ENCODE results near the gene ARMC2. TPM values are rescaled to one million over a fixed set of nuclear protein-coding genes. Genes with fewer than 3 reads are reported as not detected.

The ARMC2 gene
- total RNA-seq, 1 donor from 2014 or later = 4.7 TPM

DNA sequence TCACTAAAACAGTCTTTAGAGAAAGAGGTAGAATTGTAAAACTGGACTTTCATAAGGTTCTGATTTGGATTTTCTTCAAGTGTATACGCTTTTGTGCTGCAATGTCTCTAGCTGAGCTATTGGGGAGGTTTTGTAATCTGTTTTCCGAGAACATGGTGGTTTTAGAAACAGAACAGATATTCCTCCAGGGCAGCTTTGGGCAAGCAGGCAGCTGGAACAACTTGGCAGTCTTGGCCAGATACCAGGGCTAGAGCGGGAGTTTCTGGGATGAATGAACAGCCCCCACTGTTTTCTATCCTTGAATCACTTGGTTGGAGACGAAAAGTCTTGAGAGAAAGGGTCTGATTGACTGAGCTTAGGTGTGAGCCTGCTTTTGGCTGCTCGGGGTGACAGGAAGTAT, 17.1 kb upstream of the ARMC2 start:
- Histone ChIP-seq H3K4me1 (ENCODE audit: control insufficient read depth in 3 of 3, insufficient read depth in 3 of 3, low read length in 3 of 3) (peaks cover 0 to 5% (median 0%) of the 10 kb centered on the region in 3 donors), H3K4me3 (ENCODE audit: low read length in 3 of 3) (no peak overlapping the region), H3K9me3 (ENCODE audit: control insufficient read depth in 3 of 3, low read length in 3 of 3) (no peaks in the 10 kb centered on the region), H3K9ac (ENCODE audit: low read depth in 1 of 3, low read length in 3 of 3) (no peak overlapping the region), H3K27ac (ENCODE audit: low read depth, low read length) (no peak overlapping the region), H3K36me3 (ENCODE audit: control insufficient read depth in 3 of 3, insufficient read depth in 3 of 3, low read length in 3 of 3) (no peaks in the 10 kb centered on the region), H3K27me3 (ENCODE audit: control insufficient read depth in 3 of 3, insufficient read depth in 3 of 3, low read length in 3 of 3) (no peaks in the 10 kb centered on the region)

- Histone ChIP-seq H3K36me3 (ENCODE audit: control insufficient read depth in 3 of 3, insufficient read depth in 3 of 3, low read length in 3 of 3) (no peaks in the 10 kb centered on the region), H3K4me3 (ENCODE audit: low read length in 3 of 3) (no peak overlapping the region), H3K4me1 (ENCODE audit: control insufficient read depth in 3 of 3, insufficient read depth in 3 of 3, low read length in 3 of 3) (peaks cover 0 to 5% (median 2%) of the 10 kb centered on the region in 3 donors), H3K9ac (ENCODE audit: low read depth in 1 of 3, low read length in 3 of 3) (no peak overlapping the region), H3K27me3 (ENCODE audit: control insufficient read depth in 3 of 3, insufficient read depth in 3 of 3, low read length in 3 of 3) (no peaks in the 10 kb centered on the region), H3K9me3 (ENCODE audit: control insufficient read depth in 3 of 3, low read length in 3 of 3) (no peaks in the 10 kb centered on the region), H3K27ac (ENCODE audit: low read depth, low read length) (no peak overlapping the region)
Observed at GRCh38 chr6:108832738-108833137, 15.5 kb upstream of the ARMC2 start.

GRCh38 chr6:108835218-108835850, 12.9 kb upstream of the ARMC2 start:
- H3K4me3 ChIP-seq (ENCODE audit: low read length in 3 of 3) = no peak overlapping the region
- peaks cover 0 to 6% (median 5%) of the 10 kb centered on the region in 3 donors for H3K4me1 ChIP-seq (ENCODE audit: control insufficient read depth in 3 of 3, insufficient read depth in 3 of 3, low read length in 3 of 3)
- peak overlapping the region in 1 of 3 donors; percentile 16 for H3K9ac ChIP-seq (ENCODE audit: low read depth in 1 of 3, low read length in 3 of 3)
- H3K9me3 ChIP-seq (ENCODE audit: control insufficient read depth in 3 of 3, low read length in 3 of 3) = no peaks in the 10 kb centered on the region
- no peaks in the 10 kb centered on the region for H3K36me3 ChIP-seq (ENCODE audit: control insufficient read depth in 3 of 3, insufficient read depth in 3 of 3, low read length in 3 of 3)
- no peak overlapping the region for H3K27ac ChIP-seq (ENCODE audit: low read depth, low read length)
- no peaks in the 10 kb centered on the region for H3K27me3 ChIP-seq (ENCODE audit: control insufficient read depth in 3 of 3, insufficient read depth in 3 of 3, low read length in 3 of 3)

DNA sequence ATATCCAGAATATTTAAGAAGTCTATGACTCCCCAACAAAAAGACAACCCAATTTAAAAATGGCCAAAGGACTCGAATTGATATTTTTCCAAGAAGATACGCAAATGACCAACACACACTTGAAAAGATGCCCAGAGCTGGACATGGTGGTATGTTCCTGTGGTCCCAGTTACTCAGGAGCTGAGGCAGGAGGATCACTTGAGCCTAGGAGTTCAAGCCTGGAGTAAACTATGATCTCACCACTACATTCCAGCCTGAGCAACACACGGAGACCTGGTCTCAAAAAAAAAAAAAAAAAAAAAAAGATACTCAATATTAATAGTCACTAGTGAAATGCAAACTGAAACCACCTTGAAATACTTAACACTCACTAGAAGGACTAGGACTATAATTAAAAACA, 12.2 kb upstream of the ARMC2 start:
- Histone ChIP-seq H3K9ac (ENCODE audit: low read depth in 1 of 3, low read length in 3 of 3) (no peak overlapping the region), H3K9me3 (ENCODE audit: control insufficient read depth in 3 of 3, low read length in 3 of 3) (no peaks in the 10 kb centered on the region), H3K4me3 (ENCODE audit: low read length in 3 of 3) (no peak overlapping the region), H3K4me1 (ENCODE audit: control insufficient read depth in 3 of 3, insufficient read depth in 3 of 3, low read length in 3 of 3) (peaks cover 0 to 6% (median 5%) of the 10 kb centered on the region in 3 donors), H3K27me3 (ENCODE audit: control insufficient read depth in 3 of 3, insufficient read depth in 3 of 3, low read length in 3 of 3) (no peaks in the 10 kb centered on the region), H3K27ac (ENCODE audit: low read depth, low read length) (no peak overlapping the region), H3K36me3 (ENCODE audit: control insufficient read depth in 3 of 3, insufficient read depth in 3 of 3, low read length in 3 of 3) (no peaks in the 10 kb centered on the region)

- peaks cover 0 to 6% (median 5%) of the 10 kb centered on the region in 3 donors for H3K4me1 ChIP-seq (ENCODE audit: control insufficient read depth in 3 of 3, insufficient read depth in 3 of 3, low read length in 3 of 3)
- no peaks in the 10 kb centered on the region for H3K36me3 ChIP-seq (ENCODE audit: control insufficient read depth in 3 of 3, insufficient read depth in 3 of 3, low read length in 3 of 3)
- H3K27me3 ChIP-seq (ENCODE audit: control insufficient read depth in 3 of 3, insufficient read depth in 3 of 3, low read length in 3 of 3) = no peaks in the 10 kb centered on the region
- no peaks in the 10 kb centered on the region for H3K9me3 ChIP-seq (ENCODE audit: control insufficient read depth in 3 of 3, low read length in 3 of 3)
- H3K27ac ChIP-seq (ENCODE audit: low read depth, low read length) = peak overlapping the region; percentile 26
- no peak overlapping the region for H3K9ac ChIP-seq (ENCODE audit: low read depth in 1 of 3, low read length in 3 of 3)
- no peak overlapping the region for H3K4me3 ChIP-seq (ENCODE audit: low read length in 3 of 3)
Observed at GRCh38 chr6:108837236-108837971, 10.8 kb upstream of the ARMC2 start.

DNA sequence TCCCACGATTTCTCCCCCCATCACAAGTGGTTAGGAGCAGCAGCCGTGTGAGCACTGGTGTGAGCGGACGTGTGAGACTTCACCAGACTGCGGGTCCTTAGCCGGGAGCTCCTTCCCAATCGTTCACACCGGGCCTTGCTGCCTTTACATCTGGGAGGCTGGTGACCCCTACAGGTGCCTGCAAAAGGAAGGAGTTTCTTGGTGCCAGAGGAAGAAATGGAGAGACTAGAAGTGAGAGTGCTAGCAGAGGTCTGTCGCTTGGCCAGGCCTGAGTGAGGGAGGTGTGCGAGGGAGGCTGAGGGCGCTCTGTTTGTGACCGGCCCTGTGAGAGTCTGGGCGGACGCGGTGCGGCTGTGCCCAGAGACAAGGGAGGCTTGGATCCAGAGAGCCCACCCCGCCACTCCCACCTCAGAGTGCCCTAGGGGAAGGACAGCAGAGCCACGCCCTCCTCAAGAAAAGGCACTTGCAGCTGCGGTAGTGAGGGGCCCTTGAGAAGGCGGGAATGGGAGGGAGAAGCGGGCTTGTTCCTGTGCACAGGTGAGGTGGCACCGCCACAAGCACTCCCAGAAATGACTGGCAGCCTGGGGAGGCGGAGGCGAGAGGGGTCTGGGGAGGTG, 10.0 kb upstream of the ARMC2 start:
- no peaks in the 10 kb centered on the region for H3K36me3 ChIP-seq (ENCODE audit: control insufficient read depth in 3 of 3, insufficient read depth in 3 of 3, low read length in 3 of 3)
- peaks cover 0 to 6% (median 5%) of the 10 kb centered on the region in 3 donors for H3K4me1 ChIP-seq (ENCODE audit: control insufficient read depth in 3 of 3, insufficient read depth in 3 of 3, low read length in 3 of 3)
- H3K27me3 ChIP-seq (ENCODE audit: control insufficient read depth in 3 of 3, insufficient read depth in 3 of 3, low read length in 3 of 3) = no peaks in the 10 kb centered on the region
- H3K9me3 ChIP-seq (ENCODE audit: control insufficient read depth in 3 of 3, low read length in 3 of 3) = no peaks in the 10 kb centered on the region
- no peak overlapping the region for H3K4me3 ChIP-seq (ENCODE audit: low read length in 3 of 3)
- no peak overlapping the region for H3K9ac ChIP-seq (ENCODE audit: low read depth in 1 of 3, low read length in 3 of 3)
- peak overlapping the region; percentile 26 for H3K27ac ChIP-seq (ENCODE audit: low read depth, low read length)

- no peaks in the 10 kb centered on the region for H3K36me3 ChIP-seq (ENCODE audit: control insufficient read depth in 3 of 3, insufficient read depth in 3 of 3, low read length in 3 of 3)
- no peak overlapping the region for H3K9ac ChIP-seq (ENCODE audit: low read depth in 1 of 3, low read length in 3 of 3)
- no peak overlapping the region for H3K4me3 ChIP-seq (ENCODE audit: low read length in 3 of 3)
- no peaks in the 10 kb centered on the region for H3K9me3 ChIP-seq (ENCODE audit: control insufficient read depth in 3 of 3, low read length in 3 of 3)
- H3K27ac ChIP-seq (ENCODE audit: low read depth, low read length) = no peak overlapping the region
- H3K4me1 ChIP-seq (ENCODE audit: control insufficient read depth in 3 of 3, insufficient read depth in 3 of 3, low read length in 3 of 3) = peaks cover 0 to 6% (median 5%) of the 10 kb centered on the region in 3 donors
- no peaks in the 10 kb centered on the region for H3K27me3 ChIP-seq (ENCODE audit: control insufficient read depth in 3 of 3, insufficient read depth in 3 of 3, low read length in 3 of 3)
Observed at GRCh38 chr6:108839083-108839642, 9.1 kb upstream of the ARMC2 start.

DNA sequence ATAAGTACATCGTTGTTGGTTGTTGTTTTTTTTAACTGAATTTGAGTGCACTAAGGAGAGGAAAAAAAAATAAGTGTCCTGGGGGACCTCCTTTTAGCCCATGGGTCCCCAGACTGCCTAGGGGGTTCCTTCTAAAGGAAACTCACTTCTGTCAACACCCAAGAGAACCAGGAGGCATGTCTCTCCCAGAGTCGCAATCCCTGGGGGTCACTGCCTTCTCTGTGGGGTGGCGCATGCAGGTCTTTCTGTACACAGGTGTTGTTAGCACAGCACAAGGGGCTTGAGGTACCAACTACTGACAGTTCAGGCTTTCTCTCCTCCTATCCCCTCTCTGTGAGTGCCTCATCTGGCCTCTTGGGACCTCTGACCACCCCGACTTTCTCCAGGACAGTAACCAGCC, 7.3 kb upstream of the ARMC2 start:
- Histone ChIP-seq H3K4me3 (ENCODE audit: low read length in 3 of 3) (no peak overlapping the region), H3K36me3 (ENCODE audit: control insufficient read depth in 3 of 3, insufficient read depth in 3 of 3, low read length in 3 of 3) (no peaks in the 10 kb centered on the region), H3K27ac (ENCODE audit: low read depth, low read length) (peak overlapping the region; percentile 75), H3K9ac (ENCODE audit: low read depth in 1 of 3, low read length in 3 of 3) (no peak overlapping the region), H3K27me3 (ENCODE audit: control insufficient read depth in 3 of 3, insufficient read depth in 3 of 3, low read length in 3 of 3) (no peaks in the 10 kb centered on the region), H3K4me1 (ENCODE audit: control insufficient read depth in 3 of 3, insufficient read depth in 3 of 3, low read length in 3 of 3) (peaks cover 0 to 6% (median 0%) of the 10 kb centered on the region in 3 donors), H3K9me3 (ENCODE audit: control insufficient read depth in 3 of 3, low read length in 3 of 3) (no peaks in the 10 kb centered on the region)

DNA sequence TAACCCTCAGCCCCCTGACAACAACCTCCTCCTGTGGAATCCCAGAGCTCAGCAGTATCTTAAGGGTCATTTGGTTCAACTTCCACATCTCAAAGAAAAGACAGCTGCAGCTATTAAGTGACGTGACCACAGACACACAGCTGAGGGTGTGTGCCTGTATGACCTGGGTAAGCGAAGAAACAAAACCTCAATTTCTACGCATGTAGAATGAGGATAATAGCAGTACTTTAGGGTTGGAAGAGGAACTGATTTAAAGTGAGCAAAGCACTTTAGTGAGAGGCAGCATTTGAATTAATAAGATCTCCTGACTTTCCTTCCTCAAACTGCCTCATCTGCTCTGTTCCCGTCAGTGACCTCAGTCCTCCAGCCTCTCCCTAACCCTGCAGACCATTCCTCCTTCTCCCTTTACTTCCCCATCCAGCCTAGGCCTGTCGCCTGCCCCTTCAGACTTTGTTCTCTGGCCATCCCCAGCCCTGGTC, 6.8 kb upstream of the ARMC2 start:
- Histone ChIP-seq H3K36me3 (ENCODE audit: control insufficient read depth in 3 of 3, insufficient read depth in 3 of 3, low read length in 3 of 3) (no peaks in the 10 kb centered on the region), H3K9me3 (ENCODE audit: control insufficient read depth in 3 of 3, low read length in 3 of 3) (no peaks in the 10 kb centered on the region), H3K9ac (ENCODE audit: low read depth in 1 of 3, low read length in 3 of 3) (no peak overlapping the region), H3K4me3 (ENCODE audit: low read length in 3 of 3) (no peak overlapping the region), H3K4me1 (ENCODE audit: control insufficient read depth in 3 of 3, insufficient read depth in 3 of 3, low read length in 3 of 3) (peaks cover 0 to 6% (median 0%) of the 10 kb centered on the region in 3 donors), H3K27me3 (ENCODE audit: control insufficient read depth in 3 of 3, insufficient read depth in 3 of 3, low read length in 3 of 3) (no peaks in the 10 kb centered on the region), H3K27ac (ENCODE audit: low read depth, low read length) (peak overlapping the region; percentile 75)

Measured in skeletal muscle tissue (tissue), 4 donors.